ENCODE measurements around the gene STK32B. TPM values are rescaled to one million over a fixed set of nuclear protein-coding genes. Genes with fewer than 3 reads are reported as not detected.

The STK32B gene
- total and polyA plus RNA-seq, 2 of the 8 experiments (the other 6 are each of a cell fraction or from before 2014, with no cell fraction given), result 2.3 to 2.5 TPM

GRCh38 chr4:5018096-5018495 lies 33.2 kb upstream of the STK32B start (continued):
- no peak for TF ChIP-seq KDM5A (IDR thresholded peaks at IDR 0.05; ENCODE audit: low read length)
- TF ChIP-seq EGR1 (IDR thresholded peaks at IDR 0.05; ENCODE audit: borderline replicate concordance, low read depth, low read length), result no peak

Data from H1 (cell line).